T-helper 1 cell (primary cell): Measurements from ENCODE around the gene TSPAN8.
"Not testable (repeated sequence)": the region's sequence is repeated elsewhere in the genome, so short reads cannot be mapped to it uniquely, and the experiment has no call there.

ENCODE experiments used
- DNase-seq, 5 donors: peaks; one replicate each; pipeline ENCODE4 v3.0.0-alpha.2; 2012 to 2020
- total RNA-seq, 4 donors: gene quantifications; one replicate each; lab custom pipeline; 2026; lab: John Stamatoyannopoulos, UW

Gene TSPAN8
- total RNA-seq, result 0 to 0.12 (median 0) reads per million in 4 donors

GRCh38 chr12:71157601-71158233, at the start of gene TSPAN8:
TSPAN8 (minus strand) TSS chr12:71157999; CDS start chr12:71157678, 321 bp downstream.
- DNase-seq, result no peak

GRCh38 chr12:71201136-71201679, 43.4 kb upstream of the TSPAN8 start:
- DNase-seq, result no peak

- DNase-seq, result no peak
Observed at GRCh38 chr12:71200706-71201105, 42.9 kb upstream of the TSPAN8 start.

- no peak for DNase-seq
Observed at GRCh38 chr12:71197460-71197859, 39.7 kb upstream of the TSPAN8 start.

DNA sequence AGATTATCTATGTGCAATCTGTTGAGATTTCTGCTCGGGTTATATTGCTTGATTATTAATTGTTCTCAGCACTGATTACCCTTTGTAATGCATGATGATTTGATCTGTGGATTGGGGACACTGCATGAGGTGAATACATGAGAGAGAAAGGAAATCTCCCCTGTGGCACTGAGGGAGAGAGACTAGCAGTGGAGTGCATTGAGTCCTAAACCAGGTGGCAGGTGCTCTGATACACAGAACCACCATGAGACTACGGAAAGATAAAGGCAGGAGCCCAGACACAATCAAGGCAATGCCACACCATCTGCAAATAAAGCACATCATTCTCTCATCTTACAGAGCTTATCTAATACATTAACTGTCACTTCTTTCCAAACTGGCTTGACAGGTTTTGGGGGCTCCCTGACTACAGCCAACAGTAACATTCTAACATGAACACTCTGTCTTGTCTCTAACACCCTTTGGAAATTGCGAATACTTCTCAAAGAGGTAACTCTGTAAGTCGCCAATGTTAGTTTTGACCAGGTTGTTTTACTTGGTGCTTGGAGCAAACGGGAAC, 37.6 kb upstream of the TSPAN8 start:
- DNase-seq, result no peak

- no peak for DNase-seq
Observed at GRCh38 chr12:71194657-71195056, 36.9 kb upstream of the TSPAN8 start.

DNA sequence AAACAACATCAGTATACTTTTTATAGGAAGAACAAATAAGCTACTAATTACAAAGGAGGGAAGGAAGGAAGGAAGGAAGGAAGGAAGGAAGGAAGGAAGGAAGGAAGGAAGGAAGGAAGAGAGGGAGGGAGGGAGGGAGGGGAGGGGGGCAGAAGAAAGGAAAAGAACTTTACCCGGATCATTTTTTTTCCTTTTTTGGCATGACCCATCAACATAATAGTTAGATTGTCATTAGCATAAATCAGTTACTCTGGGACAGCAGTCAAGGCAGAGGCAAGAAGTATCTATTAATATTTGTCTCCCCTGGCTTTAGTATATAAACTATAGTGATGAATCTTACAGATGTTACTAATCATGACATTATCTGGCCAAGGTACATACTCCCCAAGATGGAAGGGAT, 35.2 kb upstream of the TSPAN8 start:
- no peak for DNase-seq

DNA sequence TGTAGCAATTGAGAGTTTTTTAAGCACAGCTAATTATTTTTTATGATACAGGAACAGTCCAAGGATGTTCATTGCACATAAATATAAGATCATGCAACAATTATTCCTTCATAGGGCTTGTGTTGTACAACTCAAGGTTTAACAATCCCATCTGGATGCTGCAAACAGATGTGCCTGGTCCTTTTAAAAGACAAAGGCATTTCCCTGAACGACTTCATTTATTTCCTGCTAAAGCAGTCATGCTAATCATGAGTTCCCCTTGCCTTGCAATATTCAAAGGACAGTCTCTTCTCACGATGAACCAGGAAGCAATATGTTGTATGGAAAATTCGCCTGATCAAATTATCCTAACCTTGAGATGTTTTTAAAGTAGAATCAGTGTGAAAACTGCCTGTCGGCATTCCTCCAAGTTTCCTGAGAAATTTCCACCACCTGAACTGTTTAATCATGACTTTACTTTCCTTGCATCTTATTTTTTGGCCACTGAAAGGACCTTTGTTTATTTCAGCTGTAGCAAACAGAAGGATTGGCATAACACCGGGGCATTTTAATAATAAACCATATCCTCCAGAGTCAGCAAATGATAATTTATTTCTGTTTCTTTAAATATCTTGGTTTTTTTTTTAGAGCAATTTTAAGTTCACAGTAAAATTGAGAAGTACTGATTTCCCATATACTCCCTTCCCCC, 33.9 kb upstream of the TSPAN8 start:
- DNase-seq, result no peak

DNA sequence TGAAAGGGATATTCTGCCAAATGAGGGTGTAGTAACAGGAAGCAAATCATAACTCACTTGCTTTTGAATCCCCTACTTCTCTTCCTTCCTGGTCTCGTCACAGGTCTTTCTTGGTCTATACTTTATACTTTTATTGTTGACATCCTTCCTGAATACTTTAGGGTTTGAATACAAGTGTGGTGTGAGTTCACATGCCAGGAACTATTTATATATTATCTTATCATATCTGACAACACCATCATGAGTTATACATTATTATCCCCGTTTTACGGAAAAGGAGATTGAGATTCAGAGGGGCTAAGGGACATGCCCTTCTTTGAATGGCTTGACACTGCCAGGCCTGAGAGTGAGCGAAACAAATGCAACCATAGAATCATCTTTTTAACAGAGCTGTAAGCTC, 33.0 kb upstream of the TSPAN8 start:
- no peak for DNase-seq

DNA sequence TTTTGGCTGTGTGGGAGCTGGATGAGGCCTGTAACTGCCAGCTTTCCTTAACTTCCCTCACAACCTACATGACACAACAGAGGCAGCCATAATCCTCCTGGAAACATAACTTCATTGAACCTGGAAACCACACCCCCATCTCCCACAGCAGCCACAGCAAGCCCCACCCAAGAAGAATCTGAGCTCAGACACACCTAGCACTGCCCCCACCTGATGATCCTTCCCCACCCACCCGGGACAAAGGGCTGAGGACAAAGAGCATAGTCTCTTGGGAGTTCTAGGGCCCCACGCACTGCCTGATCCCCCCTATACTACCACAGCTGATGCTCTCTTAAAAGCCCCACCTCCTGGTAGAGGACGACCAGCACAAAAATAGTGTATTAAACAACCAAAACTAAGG, 29.6 kb upstream of the TSPAN8 start:
- DNase-seq, result no peak

DNA sequence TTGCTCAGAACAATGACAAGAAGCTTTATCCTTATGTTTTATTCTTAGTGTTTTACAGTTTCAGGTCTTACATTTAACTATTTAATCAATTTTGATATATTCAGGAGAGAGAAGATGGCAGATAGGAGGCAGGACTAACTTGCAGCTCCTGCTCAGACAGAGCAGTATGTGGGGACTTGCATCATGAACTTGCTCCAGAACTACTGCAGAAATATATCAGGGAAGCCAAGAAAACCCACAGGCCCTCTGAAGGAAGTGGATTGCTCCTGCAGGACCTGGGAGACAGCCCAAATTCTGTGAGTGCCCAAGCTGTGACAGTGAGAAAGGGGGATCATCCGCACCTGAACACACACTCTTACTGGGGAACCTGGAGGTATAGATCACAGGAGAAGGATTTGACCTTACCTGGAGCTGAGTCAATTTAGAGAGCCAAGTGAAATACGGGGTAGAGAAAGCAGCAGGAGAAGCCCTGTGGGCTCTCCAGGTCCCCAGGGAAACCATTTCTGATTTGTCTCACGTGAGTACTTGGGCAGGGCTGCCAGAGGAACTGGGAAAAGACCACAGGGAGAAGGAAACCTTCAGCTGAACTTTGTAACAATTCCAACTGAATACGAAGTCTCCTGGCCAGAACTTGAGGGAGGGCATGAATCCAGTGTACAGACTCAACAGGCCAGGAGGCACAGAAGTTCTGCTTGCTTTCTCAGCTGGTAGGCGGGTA, 28.9 kb upstream of the TSPAN8 start:
- DNase-seq, result no peak

- no peak for DNase-seq
Observed at GRCh38 chr12:71183846-71184245, 26.0 kb upstream of the TSPAN8 start.

DNA sequence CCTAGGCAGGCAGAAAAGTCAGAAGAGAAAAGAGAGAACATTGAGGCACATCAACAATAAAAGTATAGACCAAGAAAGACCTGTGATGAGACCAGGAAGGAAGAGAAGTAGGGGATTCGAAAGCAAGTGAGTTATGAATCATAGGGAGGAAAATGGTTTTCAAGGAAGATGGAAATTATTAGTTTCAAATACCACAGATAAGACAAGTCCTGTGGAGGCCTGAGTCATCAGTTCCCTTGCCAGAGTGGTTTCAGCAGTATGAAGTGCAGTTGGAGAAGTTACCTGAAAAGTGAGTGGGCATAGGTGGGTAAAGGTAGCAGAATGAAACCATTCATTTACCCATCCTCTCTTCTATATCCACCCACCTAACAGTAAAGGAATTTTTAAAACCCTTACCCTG, 25.2 kb upstream of the TSPAN8 start:
- no peak for DNase-seq

GRCh38 chr12:71178162-71178561, 20.4 kb upstream of the TSPAN8 start:
- DNase-seq, result no peak

GRCh38 chr12:71174825-71175224, 17.0 kb upstream of the TSPAN8 start:
- no peak for DNase-seq

GRCh38 chr12:71174146-71174545, 16.3 kb upstream of the TSPAN8 start:
- no peak for DNase-seq

DNA sequence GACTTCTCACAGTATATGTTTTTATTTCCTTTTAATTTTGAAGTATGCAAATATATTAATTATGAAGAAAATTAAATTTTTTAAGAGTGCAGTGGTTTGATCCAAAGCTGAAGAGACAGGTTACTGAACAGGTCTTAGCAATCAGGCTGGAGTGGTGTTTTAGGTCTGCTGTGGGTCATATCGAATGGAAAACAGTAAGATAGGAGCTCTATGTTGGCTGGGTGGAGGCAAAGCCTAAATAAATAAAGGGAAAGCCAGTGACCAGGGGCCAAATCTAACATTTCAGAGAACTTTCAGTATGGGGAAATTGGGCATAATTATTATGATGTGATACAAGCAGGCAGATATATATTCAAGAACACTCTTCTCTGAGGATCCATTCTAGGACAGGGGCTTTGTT, 12.7 kb upstream of the TSPAN8 start:
- DNase-seq, result no peak

GRCh38 chr12:71169286-71169685, 11.5 kb upstream of the TSPAN8 start:
- no peak for DNase-seq

GRCh38 chr12:71166862-71167496, 9.2 kb upstream of the TSPAN8 start:
- no peak for DNase-seq

DNA sequence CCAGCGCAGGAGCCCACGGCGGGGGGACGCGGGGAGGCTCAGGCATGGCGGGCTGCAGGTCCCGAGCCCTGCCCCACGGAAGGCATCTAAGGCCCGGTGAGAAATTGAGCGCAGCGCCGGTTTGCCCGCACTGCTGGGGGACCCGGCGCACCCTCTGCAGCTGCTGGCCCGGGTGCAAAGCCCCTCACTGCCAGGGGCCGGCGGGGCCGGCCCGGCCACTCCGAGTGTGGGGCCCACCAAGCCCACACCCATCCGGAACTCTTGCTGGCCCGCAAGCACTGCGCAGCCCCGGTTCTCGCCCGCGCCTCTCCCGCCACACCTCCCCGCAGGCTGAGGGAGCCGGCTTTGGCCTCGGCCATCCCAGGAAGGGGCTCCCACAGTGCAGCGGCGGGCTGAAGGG, 8.5 kb upstream of the TSPAN8 start:
- DNase-seq, result no peak

- DNase-seq, result not testable (repeated sequence)
Observed at GRCh38 chr12:71165780-71166179, 8.0 kb upstream of the TSPAN8 start.

DNA sequence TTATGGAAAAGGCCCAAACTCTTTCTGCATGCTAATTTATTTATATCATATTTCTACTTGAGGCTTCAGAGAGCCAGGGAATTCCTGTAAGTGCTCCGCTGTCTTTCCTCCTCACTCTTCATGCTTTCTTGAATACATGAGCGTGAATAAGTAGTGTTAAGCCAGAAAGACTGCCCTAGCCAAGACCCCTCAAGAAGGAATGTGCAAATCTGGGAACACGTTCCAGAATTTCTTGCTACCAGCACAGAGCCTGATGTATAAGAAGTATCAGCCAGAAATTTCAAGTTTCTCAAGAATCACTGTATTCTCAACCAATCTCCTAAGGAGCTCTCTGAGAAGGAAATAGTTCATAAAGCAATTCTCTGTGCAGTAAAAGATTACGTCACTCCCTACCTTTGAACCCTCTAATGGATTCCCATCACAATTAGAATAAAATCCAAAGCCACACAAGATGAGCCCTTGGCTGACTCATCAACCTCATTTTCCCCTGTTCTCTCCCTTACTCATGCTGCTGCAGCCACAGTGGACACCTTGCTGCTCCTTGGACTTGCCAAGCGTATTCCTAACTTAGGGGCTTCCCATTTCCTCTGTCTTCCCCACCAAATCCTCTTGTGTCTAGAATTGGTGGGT, 6.9 kb upstream of the TSPAN8 start:
- DNase-seq, result no peak
